H9 (cell line): Measurements from ENCODE around the gene ATF5. TPM values are rescaled to one million over a fixed set of nuclear protein-coding genes. Genes with fewer than 3 reads are reported as not detected.

Source experiments
- DNase-seq: peaks from one replicate; pipeline ENCODE4 v3.0.0-alpha.2; 2017
- H2AFZ ChIP-seq: one replicate; pipeline ENCODE4 v1.6.1; 2013; ENCODE audit warnings: mild to moderate bottlenecking, low read length, control low read depth, moderate library complexity
- H2AK5ac ChIP-seq: 2 replicates; pipeline ENCODE4 v1.6.1; 2013; ENCODE audit warnings: low read length, control low read depth, mixed read lengths; ENCODE audit not compliant: insufficient read length
- H2BK120ac ChIP-seq: one replicate; pipeline ENCODE4 v1.6.1; 2013; ENCODE audit warnings: low read depth, mild to moderate bottlenecking, low read length, control low read depth, inconsistent platforms; ENCODE audit not compliant: poor library complexity, severe bottlenecking
- H2BK12ac ChIP-seq: 2 replicates; pipeline ENCODE4 v1.6.1; 2013; ENCODE audit warnings: low read length, control low read depth, mixed read lengths, low read depth; ENCODE audit not compliant: insufficient read length
- H2BK15ac ChIP-seq: 2 replicates; pipeline ENCODE4 v1.6.1; 2013; ENCODE audit warnings: low read depth, low read length, control low read depth
- H2BK20ac ChIP-seq: one replicate; pipeline ENCODE4 v1.6.1; 2013; ENCODE audit warnings: low read depth, mild to moderate bottlenecking, low read length, control low read depth, inconsistent platforms; ENCODE audit not compliant: poor library complexity, severe bottlenecking
- H2BK5ac ChIP-seq: 2 replicates; pipeline ENCODE4 v1.6.1; 2013; ENCODE audit warnings: low read length, control low read depth, mixed read lengths; ENCODE audit not compliant: insufficient read length
- H3K14ac ChIP-seq: 2 replicates; pipeline ENCODE4 v1.6.1; 2013; ENCODE audit warnings: low read length, control low read depth; ENCODE audit not compliant: insufficient read depth
- H3K18ac ChIP-seq: 2 replicates; pipeline ENCODE4 v1.6.1; 2013; ENCODE audit warnings: low read depth, mild to moderate bottlenecking, mixed read lengths, low read length, control low read depth; ENCODE audit not compliant: insufficient read length
- H3K23ac ChIP-seq: 2 replicates; pipeline ENCODE4 v1.6.1; 2013; ENCODE audit warnings: low read length, control low read depth, mixed read lengths, low read depth; ENCODE audit not compliant: insufficient read length
- H3K23me2 ChIP-seq: 2 replicates; pipeline ENCODE4 v1.6.1; 2013; ENCODE audit warnings: low read depth, mild to moderate bottlenecking, mixed read lengths, low read length, control low read depth; ENCODE audit not compliant: insufficient read length, poor library complexity, severe bottlenecking
- H3K27ac ChIP-seq: 2 replicates; pipeline ENCODE4 v1.5.1; 2013; ENCODE audit warnings: low read length, control low read depth, mixed read lengths, low read depth; ENCODE audit not compliant: insufficient read length
- H3K27me3 ChIP-seq: 2 replicates; pipeline ENCODE4 v1.6.1; 2013; ENCODE audit warnings: low read length, control low read depth, inconsistent platforms; ENCODE audit not compliant: insufficient read depth
- H3K4ac ChIP-seq: 2 replicates; pipeline ENCODE4 v1.6.1; 2013; ENCODE audit warnings: low read depth, mild to moderate bottlenecking, control low read depth, inconsistent platforms, low read length, moderate library complexity
- H3K4me1 ChIP-seq: 2 replicates; pipeline ENCODE4 v1.6.1; 2013; ENCODE audit warnings: low read length, control low read depth, inconsistent platforms; ENCODE audit not compliant: insufficient read depth
- H3K4me2 ChIP-seq: 2 replicates; pipeline ENCODE4 v1.6.1; 2013; ENCODE audit warnings: low read length, control low read depth, mixed read lengths; ENCODE audit not compliant: insufficient read length, insufficient read depth
- H3K56ac ChIP-seq: 2 replicates; pipeline ENCODE4 v1.6.1; 2013; ENCODE audit warnings: low read depth, mild to moderate bottlenecking, mixed read lengths, low read length, control low read depth; ENCODE audit not compliant: insufficient read length
- H3K79me1 ChIP-seq: 2 replicates; pipeline ENCODE4 v1.6.1; 2013; ENCODE audit warnings: low read depth, mild to moderate bottlenecking, moderate library complexity, low read length, control low read depth, inconsistent platforms; ENCODE audit not compliant: insufficient read depth, poor library complexity, severe bottlenecking
- H3K79me2 ChIP-seq: 2 replicates; pipeline ENCODE4 v1.6.1; 2013; ENCODE audit warnings: low read length, control low read depth, inconsistent platforms; ENCODE audit not compliant: insufficient read depth
- H3K9ac ChIP-seq: 2 replicates; pipeline ENCODE4 v1.6.1; 2013; ENCODE audit warnings: low read length, control low read depth, mixed read lengths; ENCODE audit not compliant: insufficient read length; ENCODE audit errors: extremely low read depth
- H3K9me3 ChIP-seq: one replicate; pipeline ENCODE4 v1.6.1; 2013; ENCODE audit warnings: low read depth, low read length, inconsistent platforms; ENCODE audit not compliant: control insufficient read depth
- H3T11ph ChIP-seq: one replicate; pipeline ENCODE4 v1.6.1; 2013; ENCODE audit warnings: mild to moderate bottlenecking, low read length, control low read depth, inconsistent platforms
- H4K20me1 ChIP-seq: one replicate; pipeline ENCODE4 v1.6.1; 2013; ENCODE audit not compliant: control insufficient read depth, insufficient read length, insufficient read depth
- H4K5ac ChIP-seq: 2 replicates; pipeline ENCODE4 v1.6.1; 2013; ENCODE audit warnings: low read depth, mild to moderate bottlenecking, mixed read lengths, low read length, control low read depth; ENCODE audit not compliant: insufficient read length
- H4K8ac ChIP-seq: replicated peaks from 2 replicates; pipeline ENCODE4 v1.6.1; 2013; ENCODE audit warnings: low read length, control low read depth, mixed read lengths, low read depth; ENCODE audit not compliant: insufficient read length
- H4K91ac ChIP-seq: 2 replicates; pipeline ENCODE4 v1.6.1; 2013; ENCODE audit warnings: low read depth, mild to moderate bottlenecking, moderate library complexity, mixed read lengths, low read length, control low read depth; ENCODE audit not compliant: insufficient read length
- H3K27ac Mint-ChIP-seq, 3 experiments: 2 replicates in 2 of 3; 3 replicates in 1 of 3; pipeline ENCODE4 v1.8.0; 2020 to 2021; ENCODE audit warnings: mixed read lengths in 3 of 3, mild to moderate bottlenecking in 1 of 3, moderate library complexity in 1 of 3
- H3K27me3 Mint-ChIP-seq: 2 replicates; pipeline ENCODE4 v1.8.0; 2021; ENCODE audit warnings: low read depth, mild to moderate bottlenecking, moderate library complexity, mixed read lengths
- H3K36me3 Mint-ChIP-seq, 3 experiments: 2 replicates in 2 of 3; 3 replicates in 1 of 3; pipeline ENCODE4 v1.8.0; 2020 to 2021; ENCODE audit warnings: low read depth in 3 of 3, mixed read lengths in 3 of 3; ENCODE audit not compliant: insufficient read depth in 1 of 3
- H3K4me1 Mint-ChIP-seq, 2 experiments: 2 replicates each; pipeline ENCODE4 v1.8.0; 2020; ENCODE audit warnings: mixed read lengths in 2 of 2
- H3K4me3 Mint-ChIP-seq, 2 experiments: 2 replicates in 1 of 2; 3 replicates in 1 of 2; pipeline ENCODE4 v1.8.0; 2020 to 2021; ENCODE audit warnings: mild to moderate bottlenecking in 2 of 2, mixed read lengths in 2 of 2, moderate library complexity in 1 of 2
- H3K9me3 Mint-ChIP-seq, 2 experiments: 2 replicates in 1 of 2; 3 replicates in 1 of 2; pipeline ENCODE4 v1.8.0; 2020; ENCODE audit warnings: mild to moderate bottlenecking in 2 of 2, mixed read lengths in 2 of 2, moderate library complexity in 1 of 2
- WGBS: extraction: QIAGEN DNeasy Blood & Tissue Kit; methylation state at CpG from one replicate; pipeline ENCODE4 v1.1.7; 2013; ENCODE audit warnings: missing lambda C conversion rate, low lambda C conversion rate, mixed read lengths; ENCODE audit not compliant: insufficient read length; ENCODE audit errors: extremely low coverage; 5-methylcytosine and 5-hydroxymethylcytosine counted together
- total RNA-seq: library from RNA; stranded (reverse); gene quantifications from 2 replicates; pipeline ENCODE4 v1.2.1, GENCODE V29; 2021
- TF ChIP-seq, protein P1 (sequence below): fragments of 200-600 bp; sonication (generic); conservative IDR thresholded peaks from 3 replicates; pipeline ENCODE4 v1.8.0; 2021; ENCODE audit warnings: antibody characterized with exemption, mild to moderate bottlenecking

ATF5 gene
- total RNA-seq, 1 experiment from 2014 or later: 18.5 TPM

DNA sequence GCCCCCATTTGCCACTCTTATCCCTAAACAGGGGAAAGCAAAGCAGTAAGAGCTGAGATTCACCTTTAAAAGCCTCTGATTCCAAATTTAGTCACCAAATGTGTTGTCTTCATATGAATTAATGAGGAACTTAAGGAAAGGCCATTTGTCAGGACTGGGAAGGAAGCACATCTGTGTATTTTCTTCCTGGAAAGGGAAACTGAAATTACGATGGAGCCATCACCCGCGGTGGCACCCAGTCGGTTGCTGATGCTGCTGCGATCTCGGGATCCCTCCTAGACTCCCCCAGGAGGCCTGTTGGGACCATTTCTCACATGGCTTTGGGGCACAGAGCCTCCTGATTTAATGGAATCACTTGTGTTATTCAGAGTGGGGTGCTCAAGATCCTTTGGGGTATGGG lies 24.9 kb upstream of the ATF5 start:
- Histone ChIP-seq H2BK20ac (no peak overlapping the region), H4K91ac (no peak overlapping the region), H4K5ac (no peak overlapping the region), H3K14ac (no peak overlapping the region), H3K4ac (no peak overlapping the region), H2BK15ac (no peak overlapping the region), H3K27ac (no peak overlapping the region), H3K27me3 (no peaks in the 10 kb centered on the region), H3K79me1 (no peaks in the 10 kb centered on the region), H3K23me2 (no peaks in the 10 kb centered on the region), H3K9me3 (no peaks in the 10 kb centered on the region), H2BK120ac (no peak overlapping the region), H3K4me2 (no peak overlapping the region), H2BK12ac (no peak overlapping the region), H2AFZ (no peak overlapping the region), H4K8ac (no peak overlapping the region), H3K4me1 (no peaks in the 10 kb centered on the region; the same call in 1 of the 2 replicates), H2BK5ac (no peak overlapping the region), H3K18ac (no peak overlapping the region), H3T11ph (no peak overlapping the region), H2AK5ac (no peak overlapping the region), H3K56ac (no peak overlapping the region), H3K23ac (no peak overlapping the region), H4K20me1 (no peaks in the 10 kb centered on the region), H3K79me2 (no peaks in the 10 kb centered on the region), H3K9ac (no peak overlapping the region)
- WGBS: no CpG with 5 or more reads among the region's 6 CpGs
- no peak for DNase-seq
- H3K27ac Mint-ChIP-seq: no peak overlapping the region
- H3K4me3 Mint-ChIP-seq: no peak overlapping the region
- H3K4me1 Mint-ChIP-seq: peaks cover 17 to 25% of the 10 kb centered on the region in 2 experiments
- no peaks in the 10 kb centered on the region for H3K9me3 Mint-ChIP-seq
- TF ChIP-seq, protein P1, sequence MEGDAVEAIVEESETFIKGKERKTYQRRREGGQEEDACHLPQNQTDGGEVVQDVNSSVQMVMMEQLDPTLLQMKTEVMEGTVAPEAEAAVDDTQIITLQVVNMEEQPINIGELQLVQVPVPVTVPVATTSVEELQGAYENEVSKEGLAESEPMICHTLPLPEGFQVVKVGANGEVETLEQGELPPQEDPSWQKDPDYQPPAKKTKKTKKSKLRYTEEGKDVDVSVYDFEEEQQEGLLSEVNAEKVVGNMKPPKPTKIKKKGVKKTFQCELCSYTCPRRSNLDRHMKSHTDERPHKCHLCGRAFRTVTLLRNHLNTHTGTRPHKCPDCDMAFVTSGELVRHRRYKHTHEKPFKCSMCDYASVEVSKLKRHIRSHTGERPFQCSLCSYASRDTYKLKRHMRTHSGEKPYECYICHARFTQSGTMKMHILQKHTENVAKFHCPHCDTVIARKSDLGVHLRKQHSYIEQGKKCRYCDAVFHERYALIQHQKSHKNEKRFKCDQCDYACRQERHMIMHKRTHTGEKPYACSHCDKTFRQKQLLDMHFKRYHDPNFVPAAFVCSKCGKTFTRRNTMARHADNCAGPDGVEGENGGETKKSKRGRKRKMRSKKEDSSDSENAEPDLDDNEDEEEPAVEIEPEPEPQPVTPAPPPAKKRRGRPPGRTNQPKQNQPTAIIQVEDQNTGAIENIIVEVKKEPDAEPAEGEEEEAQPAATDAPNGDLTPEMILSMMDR: no peak
- peaks cover 5% of the 10 kb centered on the region; the same call in 1 of the 2 replicates for H3K27me3 Mint-ChIP-seq
- H3K36me3 Mint-ChIP-seq: peaks cover 21 to 36% (median 29%) of the 10 kb centered on the region in 3 experiments; a peak in 6 of 7 replicates
